Stimulated activated CD8-positive, alpha-beta memory T cell treated with anti-CD3 and anti-CD28 coated beads, Interleukin-12 subunit alpha, Interleukin-12 subunit beta, amount 100 ng/mL, for 4 hours (primary cell): ENCODE measurements around the gene AP1S1.
A peak's percentile ranks its signal among the peaks of the same experiment; 100 is the strongest.
"Not testable (repeated sequence)": the region's sequence is repeated elsewhere in the genome, so short reads cannot be mapped to it uniquely, and the experiment has no call there.

ENCODE experiments used
- DNase-seq: peaks from one replicate; pipeline ENCODE4 v3.0.0-alpha.2; 2020; ENCODE audit warnings: low read depth

The AP1S1 gene

DNA sequence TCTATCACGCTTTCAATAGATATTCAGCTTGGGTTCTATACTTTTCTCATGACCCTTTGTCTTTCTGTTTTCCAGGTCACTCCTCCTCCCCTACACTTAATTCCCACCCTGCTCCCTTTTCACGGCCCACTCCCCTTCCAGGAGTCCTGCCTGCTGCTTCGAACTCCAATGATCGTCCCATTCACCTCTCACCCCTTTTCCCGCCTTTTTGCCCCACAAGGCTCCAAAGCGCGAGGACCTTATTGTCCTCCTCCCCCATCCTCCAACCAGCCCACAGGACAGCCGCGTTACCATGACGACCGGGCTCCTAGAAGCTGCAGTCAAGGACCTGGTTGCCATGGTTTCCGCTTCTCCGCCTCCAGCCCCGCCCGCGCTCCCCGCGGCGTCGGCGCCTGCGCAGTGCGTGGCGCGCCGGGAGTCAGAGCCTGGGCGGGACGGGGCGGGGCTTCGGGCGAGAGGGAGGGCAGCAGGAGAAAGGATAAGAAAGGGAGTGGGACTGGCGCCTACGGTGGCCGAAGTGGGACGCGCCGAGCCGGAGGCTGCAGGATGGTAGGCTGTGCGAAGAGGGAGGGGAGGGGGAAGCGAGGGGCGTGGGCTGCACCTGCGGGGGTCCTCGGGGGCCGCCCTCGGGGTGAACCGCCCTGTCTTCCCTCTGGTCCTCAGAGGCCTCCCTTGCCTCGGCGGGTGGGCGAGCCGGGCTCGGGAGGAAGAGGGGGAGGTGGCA lies at the start of gene AP1S1:
TSS of gene AP1S1 (plus strand) at position 508 of the 724 bp plus-strand sequence. CDS start at position 547, 39 bp downstream.
- DNase-seq, result peak; percentile 84

- DNase-seq, result no peak
Measured at GRCh38 chr7:101104799-101105198, 49.5 kb upstream of the AP1S1 start.

GRCh38 chr7:101105248-101105647 lies 49.0 kb upstream of the AP1S1 start:
- DNase-seq, result not testable (repeated sequence)

- DNase-seq, result no peak
Measured at GRCh38 chr7:101106386-101106785, 47.9 kb upstream of the AP1S1 start.

DNA sequence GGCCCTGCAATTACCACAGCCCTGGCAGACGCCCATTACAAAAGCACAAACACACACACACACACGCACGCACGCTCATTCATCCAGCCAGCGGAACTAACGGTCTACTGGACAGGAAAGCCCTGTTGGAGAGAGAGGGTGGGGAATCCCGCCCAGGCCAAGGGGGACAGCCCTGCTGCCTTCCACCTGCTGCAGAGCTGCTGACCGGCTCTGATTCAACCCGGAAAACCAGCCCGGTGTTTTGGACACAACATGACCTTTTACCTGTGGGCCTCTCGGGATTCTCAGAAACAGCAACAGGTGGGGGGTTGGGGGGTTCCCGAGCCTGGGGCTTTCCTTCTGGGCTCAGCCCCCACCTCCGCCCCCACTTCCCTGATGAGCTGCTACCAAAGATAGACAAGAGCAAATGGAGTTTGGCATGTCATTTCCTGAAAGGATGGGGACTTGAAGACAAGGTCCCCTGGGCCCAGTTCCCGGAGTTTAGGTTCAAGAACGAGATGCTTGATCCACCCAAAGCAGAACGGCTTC lies 45.9 kb upstream of the AP1S1 start:
- DNase-seq, result no peak

- DNase-seq, result no peak
Measured at GRCh38 chr7:101108961-101109360, 45.3 kb upstream of the AP1S1 start.

DNA sequence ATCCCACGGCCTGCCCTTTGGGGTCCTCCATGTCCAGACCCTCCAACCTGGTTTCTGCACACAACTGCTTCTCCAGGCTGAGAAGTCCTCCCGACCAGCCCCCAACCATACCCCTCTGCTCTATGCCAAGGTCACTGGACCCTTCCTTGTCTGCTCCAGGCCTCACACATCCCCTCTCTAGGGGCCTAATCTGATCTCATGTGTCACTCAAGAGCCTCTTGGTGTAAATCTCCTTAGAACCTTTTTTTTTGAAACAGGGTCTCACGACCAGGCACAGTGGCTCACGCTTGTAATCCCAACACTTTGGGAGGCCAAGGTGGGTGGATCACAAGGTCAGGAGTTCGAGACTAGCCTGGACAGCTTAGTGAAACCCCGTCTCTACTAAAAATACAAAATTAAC lies 44.9 kb upstream of the AP1S1 start:
- DNase-seq, result no peak

- DNase-seq, result no peak
Measured at GRCh38 chr7:101111261-101111660, 43.0 kb upstream of the AP1S1 start.

DNA sequence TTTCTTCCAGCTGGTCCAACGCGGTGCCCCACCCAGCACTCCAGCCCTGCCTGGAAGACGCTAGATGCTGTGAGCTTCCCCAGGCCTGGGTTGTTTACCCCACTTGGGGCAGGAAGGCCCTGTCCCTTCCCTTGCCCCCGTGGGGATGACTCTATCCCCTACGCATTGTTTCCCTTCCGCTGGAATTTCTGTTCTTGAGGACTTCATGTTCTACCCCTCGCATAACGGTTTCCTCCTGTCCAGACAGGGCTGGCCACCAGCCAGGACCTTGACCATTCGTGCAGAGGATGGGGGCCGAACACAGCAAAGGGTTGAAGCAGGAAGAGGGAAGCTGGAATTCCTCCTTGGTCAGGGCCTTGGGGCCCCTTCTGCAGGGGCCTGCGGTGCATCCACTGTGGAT lies 42.0 kb upstream of the AP1S1 start:
- DNase-seq, result no peak

DNA sequence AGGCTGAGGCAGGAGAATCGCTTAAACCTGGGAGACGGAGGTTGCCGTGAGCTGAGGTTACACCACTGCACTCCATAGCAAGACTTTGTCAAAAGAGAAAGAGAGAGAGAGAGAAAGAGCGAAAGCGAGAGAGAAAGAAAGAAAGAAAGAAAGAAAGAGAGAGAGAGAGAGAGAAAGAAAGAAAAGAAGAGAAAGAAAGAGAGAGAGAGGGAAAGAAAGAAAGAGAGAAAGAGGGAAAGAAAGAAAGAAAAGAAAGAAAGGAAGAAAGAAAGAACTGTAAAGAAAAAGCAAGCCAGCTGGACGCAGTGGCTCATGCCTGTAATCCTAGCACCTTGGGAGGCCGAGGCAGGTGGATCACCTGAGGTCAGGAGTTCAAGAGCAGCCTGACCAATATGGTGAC lies 41.1 kb upstream of the AP1S1 start:
- not testable (repeated sequence) for DNase-seq

DNA sequence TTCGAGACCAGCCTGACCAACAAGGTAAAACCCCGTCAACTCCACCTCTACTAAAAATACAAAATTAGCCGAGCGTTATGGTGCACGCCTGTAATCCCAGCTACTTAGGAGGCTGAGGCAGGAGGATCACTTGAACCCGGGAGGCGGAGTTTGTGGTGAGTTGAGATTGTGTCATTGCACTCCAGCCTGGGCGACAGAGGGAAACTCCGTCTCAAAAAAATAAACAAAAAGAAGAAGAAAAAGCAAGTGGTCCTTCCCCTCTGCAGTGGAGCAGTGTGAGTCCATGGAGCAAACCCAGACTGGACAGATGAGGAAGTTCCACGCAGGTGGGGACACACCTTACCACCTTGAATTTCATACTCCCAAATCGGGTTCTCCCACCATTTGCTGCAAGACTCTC lies 40.4 kb upstream of the AP1S1 start:
- DNase-seq, result no peak

GRCh38 chr7:101114492-101114891 lies 39.8 kb upstream of the AP1S1 start:
- DNase-seq, result no peak

DNA sequence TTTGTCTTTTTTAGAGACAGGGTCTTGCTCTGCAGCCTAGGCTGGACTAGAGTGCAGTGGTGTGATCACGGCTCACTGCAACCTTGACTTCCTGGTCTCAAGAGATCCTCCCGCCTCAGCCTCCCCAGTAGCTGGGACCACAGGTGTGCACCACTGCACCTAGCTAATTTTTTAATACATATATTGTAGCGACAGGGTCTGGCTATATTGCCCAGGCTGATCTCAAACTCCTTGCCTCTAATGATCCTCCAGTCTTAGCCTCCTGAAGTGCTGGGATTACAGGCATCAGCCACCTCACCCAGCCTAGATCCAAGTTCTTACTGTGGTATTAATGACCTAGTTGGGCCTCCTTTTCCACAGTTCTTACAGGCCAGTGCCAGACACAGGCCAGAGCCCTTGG lies 39.1 kb upstream of the AP1S1 start:
- DNase-seq, result no peak

DNA sequence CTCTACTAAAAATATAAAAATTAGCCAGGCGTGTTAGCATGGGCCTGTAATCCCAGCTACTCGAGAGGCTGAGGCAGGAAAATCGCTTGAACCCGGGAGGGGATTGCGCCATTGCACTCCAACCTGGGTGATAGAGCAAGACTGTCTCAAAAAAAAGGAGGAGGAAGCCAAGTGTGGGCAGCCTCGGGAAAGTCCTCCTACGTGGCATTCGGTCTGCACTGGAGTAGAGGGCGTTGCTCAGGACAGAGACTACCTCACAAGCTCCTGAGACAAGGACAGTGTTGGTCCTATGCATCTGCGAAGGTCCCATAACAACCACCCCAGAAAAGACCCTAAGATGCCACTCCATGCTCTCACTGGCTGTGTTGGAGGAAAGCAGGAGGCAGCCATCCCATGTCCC lies 37.4 kb upstream of the AP1S1 start:
- no peak for DNase-seq

- no peak for DNase-seq
Measured at GRCh38 chr7:101118856-101119255, 35.4 kb upstream of the AP1S1 start.

GRCh38 chr7:101119876-101120275 lies 34.4 kb upstream of the AP1S1 start:
- DNase-seq, result no peak

DNA sequence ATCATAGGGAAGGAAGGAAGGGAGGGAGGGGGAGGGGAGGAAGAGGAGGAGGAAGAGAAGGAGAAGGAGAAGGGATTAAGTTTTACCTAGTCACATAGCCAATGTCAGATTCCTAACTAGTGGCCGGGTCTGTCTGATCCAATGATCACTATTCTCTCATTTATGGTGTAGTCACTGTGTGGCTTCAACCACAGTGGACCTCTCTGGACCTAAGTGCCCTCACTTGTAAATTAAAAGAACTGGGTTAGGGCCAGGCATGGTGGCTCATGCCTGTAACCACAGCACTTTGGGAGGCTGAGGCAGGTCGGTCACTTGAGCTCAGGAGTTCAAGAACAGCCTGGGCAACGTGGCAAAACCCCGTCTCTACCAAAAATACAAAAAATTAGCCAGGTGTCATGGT lies 34.0 kb upstream of the AP1S1 start:
- no peak for DNase-seq

- not testable (repeated sequence) for DNase-seq
Measured at GRCh38 chr7:101121631-101121990, 32.7 kb upstream of the AP1S1 start.

DNA sequence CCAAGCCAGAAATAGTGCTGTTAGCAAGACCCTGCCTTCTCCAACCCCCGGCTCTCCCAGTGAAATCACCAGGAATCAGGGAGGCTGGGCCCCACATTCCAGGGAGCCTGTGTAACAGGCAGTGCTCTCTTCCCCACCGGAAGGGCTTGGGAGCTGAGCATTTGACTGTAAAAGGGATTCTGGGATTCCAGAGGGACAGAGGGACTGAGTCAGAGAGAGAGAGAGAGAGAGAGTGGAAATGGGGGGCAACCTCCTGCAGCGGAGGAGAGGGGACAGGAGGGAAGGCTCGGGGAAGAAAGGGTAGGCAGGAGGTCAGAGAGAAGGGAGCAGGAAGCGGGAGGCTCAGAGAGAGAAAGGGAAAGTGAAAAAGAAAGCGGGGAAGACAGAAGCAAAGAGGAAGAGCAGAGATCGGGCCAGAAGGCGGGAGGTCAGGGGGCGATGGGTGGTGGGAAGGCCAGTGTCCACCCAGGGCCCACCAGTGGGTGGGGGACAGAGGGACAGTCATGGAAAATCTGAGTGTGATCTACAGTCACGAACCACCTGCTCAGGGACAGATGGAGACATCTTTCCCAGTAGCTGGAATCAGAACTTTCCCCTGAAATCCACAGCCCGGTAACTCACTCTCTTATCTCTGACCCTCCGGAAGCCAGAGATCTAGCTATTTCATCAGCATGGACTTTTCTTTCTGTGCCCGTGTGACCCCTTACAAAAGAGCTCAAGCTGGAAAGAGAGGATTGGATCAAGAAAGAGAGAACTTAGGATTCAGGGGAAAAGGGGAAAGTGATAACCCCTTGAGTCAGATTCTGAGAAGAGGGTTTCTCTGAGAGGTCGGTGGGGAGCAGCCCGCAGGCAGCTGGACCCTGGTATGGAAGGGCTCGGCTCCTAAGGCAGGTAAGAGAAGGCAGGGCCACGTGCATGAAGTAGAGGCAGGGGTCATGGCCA lies 32.0 kb upstream of the AP1S1 start:
- DNase-seq, result no peak

DNA sequence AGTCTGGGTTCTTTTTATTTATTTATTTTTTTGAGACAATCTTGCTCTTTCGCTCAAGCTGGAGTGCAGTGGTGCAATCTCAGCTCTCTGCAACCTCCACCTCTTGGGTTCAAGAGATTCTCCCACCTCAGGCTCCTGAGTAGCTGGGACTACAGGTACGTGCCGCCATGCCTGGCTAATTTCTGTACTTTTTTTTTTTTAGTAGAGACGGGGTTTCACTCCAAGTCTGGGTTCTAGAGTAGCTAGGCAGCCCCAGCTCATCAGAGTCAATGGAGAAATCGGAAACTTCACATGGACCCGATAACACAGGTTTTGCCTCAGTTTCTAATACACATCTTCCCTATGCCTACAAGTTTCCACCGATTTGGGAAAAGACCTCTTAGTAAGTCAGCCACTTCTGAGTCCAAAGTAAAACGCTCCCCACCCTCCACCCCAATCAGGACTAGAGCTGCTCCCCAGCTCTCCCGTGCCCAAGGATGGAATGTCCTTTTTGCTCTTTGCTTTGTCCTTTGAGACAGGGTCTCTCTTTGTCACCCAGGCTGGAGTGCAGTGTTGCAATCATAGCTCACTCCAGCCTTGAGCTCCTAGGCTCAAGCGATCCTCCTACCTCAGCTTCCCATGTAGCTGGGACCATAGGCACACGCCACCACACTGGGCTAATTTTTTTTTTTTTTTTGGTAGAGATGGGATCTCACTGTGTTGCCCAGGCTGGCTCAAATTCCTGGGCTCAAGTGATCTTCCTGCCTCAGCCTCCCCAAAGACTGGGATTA lies 31.2 kb upstream of the AP1S1 start:
- no peak for DNase-seq

GRCh38 chr7:101123703-101124068 lies 30.6 kb upstream of the AP1S1 start:
- DNase-seq, result no peak

DNA sequence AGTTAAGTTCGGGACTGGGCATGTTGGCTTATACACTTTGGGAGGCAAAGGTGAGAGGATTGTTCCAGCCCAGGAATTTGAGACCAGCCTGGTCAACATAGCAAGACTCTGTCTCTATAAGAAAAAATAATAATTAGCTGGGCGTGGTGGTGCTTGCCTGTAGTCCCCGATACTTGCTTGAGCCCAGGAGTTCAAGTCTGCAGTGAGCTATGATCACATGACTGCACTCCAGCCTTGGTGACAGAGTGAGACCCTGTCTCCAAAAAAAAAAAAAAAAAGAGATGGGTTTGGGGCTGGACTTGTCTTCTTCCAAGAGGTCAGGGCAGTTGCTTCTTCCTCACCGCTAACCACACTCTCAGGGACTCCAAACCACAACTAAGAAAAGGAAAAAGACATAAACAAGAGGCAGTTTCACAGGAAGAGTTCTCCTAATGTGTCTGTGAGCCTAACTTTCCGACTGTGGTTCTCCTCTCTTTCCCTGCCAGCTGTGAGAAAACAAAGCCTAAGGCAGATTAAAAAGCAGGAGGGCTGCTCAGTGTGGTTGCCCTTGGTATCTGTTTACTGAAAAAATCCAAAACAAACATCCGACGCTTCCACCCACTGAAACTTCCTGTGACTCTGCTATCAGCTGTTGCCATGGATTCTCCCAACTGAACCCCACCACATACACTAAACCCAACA lies 29.8 kb upstream of the AP1S1 start:
- no peak for DNase-seq
